RWPE2 (cell line): Measurements from ENCODE around the gene SLC1A4.
"Not testable (repeated sequence)": the region's sequence is repeated elsewhere in the genome, so short reads cannot be mapped to it uniquely, and the experiment has no call there.

Source experiments
- ATAC-seq: fragments of 200-7000 bp; cut with Tn5 transposase; 3 replicates; pipeline ENCODE4 v1.9.1; 2021; ENCODE audit warnings: low read depth
- DNase-seq: peaks from one replicate; pipeline ENCODE4 v3.0.0-alpha.2; 2020; ENCODE audit warnings: low spot score
- H3K27ac ChIP-seq: fragments of 450-650 bp; 2 replicates; pipeline ENCODE4 v1.5.1; 2017; ENCODE audit warnings: mild to moderate bottlenecking; ENCODE audit not compliant: poor library complexity, severe bottlenecking
- H3K27me3 ChIP-seq: fragments of 250-450 bp; sonication (Bioruptor Pico); 2 replicates; pipeline ENCODE4 v1.5.1; 2021; ENCODE audit warnings: mild to moderate bottlenecking, moderate library complexity; ENCODE audit not compliant: insufficient read depth, poor library complexity, severe bottlenecking
- H3K36me3 ChIP-seq: fragments of 250-450 bp; sonication (Bioruptor Pico); 2 replicates; pipeline ENCODE4 v1.5.1; 2020; ENCODE audit warnings: low read depth, mild to moderate bottlenecking, moderate library complexity
- H3K4me1 ChIP-seq: fragments of 250-450 bp; sonication (Bioruptor Pico); 2 replicates; pipeline ENCODE4 v1.5.1; 2021; ENCODE audit warnings: mild to moderate bottlenecking, moderate library complexity; ENCODE audit not compliant: insufficient read depth, poor library complexity, severe bottlenecking
- H3K4me3 ChIP-seq: fragments of 250-450 bp; sonication (Bioruptor Pico); 2 replicates; pipeline ENCODE4 v1.5.1; 2021; ENCODE audit warnings: mild to moderate bottlenecking, moderate library complexity; ENCODE audit not compliant: severe bottlenecking
- H3K9me3 ChIP-seq: fragments of 250-450 bp; sonication (Bioruptor Pico); 2 replicates; pipeline ENCODE4 v1.5.1; 2021; ENCODE audit warnings: mild to moderate bottlenecking, moderate library complexity; ENCODE audit not compliant: severe bottlenecking
- TF ChIP-seq, protein P1 (sequence below): fragments of 450-650 bp; IDR thresholded peaks from one replicate; pipeline ENCODE4 v1.5.1; 2017; ENCODE audit warnings: mild to moderate bottlenecking, moderate library complexity; ENCODE audit not compliant: poor library complexity, severe bottlenecking

Gene SLC1A4

GRCh38 chr2:64960819-64961218 lies 28.4 kb upstream of the SLC1A4 start:
- ATAC-seq (no peak), DNase-seq (no peak)
- TF ChIP-seq, protein P1, sequence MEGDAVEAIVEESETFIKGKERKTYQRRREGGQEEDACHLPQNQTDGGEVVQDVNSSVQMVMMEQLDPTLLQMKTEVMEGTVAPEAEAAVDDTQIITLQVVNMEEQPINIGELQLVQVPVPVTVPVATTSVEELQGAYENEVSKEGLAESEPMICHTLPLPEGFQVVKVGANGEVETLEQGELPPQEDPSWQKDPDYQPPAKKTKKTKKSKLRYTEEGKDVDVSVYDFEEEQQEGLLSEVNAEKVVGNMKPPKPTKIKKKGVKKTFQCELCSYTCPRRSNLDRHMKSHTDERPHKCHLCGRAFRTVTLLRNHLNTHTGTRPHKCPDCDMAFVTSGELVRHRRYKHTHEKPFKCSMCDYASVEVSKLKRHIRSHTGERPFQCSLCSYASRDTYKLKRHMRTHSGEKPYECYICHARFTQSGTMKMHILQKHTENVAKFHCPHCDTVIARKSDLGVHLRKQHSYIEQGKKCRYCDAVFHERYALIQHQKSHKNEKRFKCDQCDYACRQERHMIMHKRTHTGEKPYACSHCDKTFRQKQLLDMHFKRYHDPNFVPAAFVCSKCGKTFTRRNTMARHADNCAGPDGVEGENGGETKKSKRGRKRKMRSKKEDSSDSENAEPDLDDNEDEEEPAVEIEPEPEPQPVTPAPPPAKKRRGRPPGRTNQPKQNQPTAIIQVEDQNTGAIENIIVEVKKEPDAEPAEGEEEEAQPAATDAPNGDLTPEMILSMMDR, result no peak
- no peaks in the 10 kb centered on the region for H3K9me3 ChIP-seq
- H3K4me3 ChIP-seq, result no peak overlapping the region
- peaks cover 10% of the 10 kb centered on the region for H3K4me1 ChIP-seq
- H3K27me3 ChIP-seq, result no peaks in the 10 kb centered on the region
- no peak overlapping the region for H3K27ac ChIP-seq
- H3K36me3 ChIP-seq, result no peaks in the 10 kb centered on the region

DNA sequence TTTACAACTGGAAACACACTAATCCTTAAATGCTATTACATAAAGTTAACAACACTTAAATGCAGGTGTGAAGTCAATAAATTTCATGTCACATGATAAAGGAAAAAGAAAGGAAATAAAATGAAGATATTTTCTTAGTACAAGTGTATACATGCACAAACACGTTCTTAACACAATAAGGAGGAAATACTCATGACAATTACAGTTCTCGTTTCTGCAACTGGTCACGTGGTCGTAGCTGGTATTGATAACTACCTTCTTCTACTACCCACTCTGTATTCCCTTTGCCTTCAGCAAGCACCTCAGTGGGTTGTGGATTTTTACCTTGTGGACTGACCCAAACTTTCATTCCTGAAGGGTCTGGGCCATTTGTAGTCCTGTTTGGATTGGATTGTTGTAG lies 26.1 kb upstream of the SLC1A4 start:
- H3K27ac ChIP-seq, H3K4me3 ChIP-seq, H3K36me3 ChIP-seq, H3K4me1 ChIP-seq, DNase-seq, ATAC-seq, H3K9me3 ChIP-seq, H3K27me3 ChIP-seq: not testable (repeated sequence)

DNA sequence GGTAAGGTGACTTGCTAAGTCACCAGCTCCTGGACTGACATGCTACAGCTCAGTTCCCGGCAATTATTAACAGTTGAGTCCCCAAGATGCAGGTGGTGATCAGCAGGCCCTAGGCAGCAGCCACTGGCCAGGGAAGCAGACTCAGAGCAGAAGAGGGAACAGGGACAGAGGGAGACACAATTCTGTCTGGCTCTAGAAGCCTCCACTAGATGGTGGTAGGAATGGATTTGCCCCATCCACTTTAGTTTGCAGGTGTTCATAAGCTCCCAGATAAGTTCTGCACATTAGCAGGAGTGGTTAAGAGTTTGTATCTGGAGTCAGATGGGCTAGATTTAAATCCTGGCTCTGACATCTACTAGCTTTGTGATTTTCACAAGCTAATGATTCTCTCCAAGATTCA lies 25.5 kb upstream of the SLC1A4 start:
- Histone ChIP-seq H3K9me3 (no peaks in the 10 kb centered on the region), H3K27ac (no peak overlapping the region), H3K27me3 (no peaks in the 10 kb centered on the region), H3K4me3 (no peak overlapping the region), H3K36me3 (no peaks in the 10 kb centered on the region), H3K4me1 (peaks cover 10% of the 10 kb centered on the region)
- ATAC-seq, result no peak
- DNase-seq, result no peak
- TF ChIP-seq, protein P1, result no peak

DNA sequence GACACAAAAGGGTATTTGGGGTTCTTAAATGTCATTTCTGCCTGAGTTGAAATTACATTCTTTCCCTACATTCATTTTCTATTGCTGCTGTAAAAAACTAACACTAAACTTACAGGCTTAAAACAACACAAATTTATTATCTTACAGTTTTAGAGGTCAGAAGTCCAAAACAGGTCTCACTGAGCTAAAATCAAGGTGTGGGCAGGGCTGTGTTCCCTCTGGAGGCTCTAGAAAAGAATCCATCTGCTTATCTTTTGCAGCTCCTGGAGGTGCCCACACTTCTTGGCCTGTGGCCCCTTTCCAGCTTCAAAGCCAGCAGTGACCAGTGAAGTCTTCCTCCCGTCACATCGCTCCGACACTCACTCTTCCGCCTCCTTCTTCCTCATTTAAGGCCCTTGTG lies 23.2 kb upstream of the SLC1A4 start:
- Histone ChIP-seq H3K4me1 (peaks cover 10% of the 10 kb centered on the region), H3K9me3 (no peaks in the 10 kb centered on the region), H3K4me3 (no peak overlapping the region), H3K27ac (no peak overlapping the region), H3K36me3 (no peaks in the 10 kb centered on the region), H3K27me3 (no peaks in the 10 kb centered on the region)
- DNase-seq (no peak), ATAC-seq (no peak)
- TF ChIP-seq, protein P1, result no peak

GRCh38 chr2:64966839-64967238 lies 22.4 kb upstream of the SLC1A4 start:
- TF ChIP-seq, protein P1, result no peak
- Histone ChIP-seq H3K27ac (no peak overlapping the region), H3K9me3 (no peaks in the 10 kb centered on the region), H3K4me3 (no peak overlapping the region), H3K4me1 (peaks cover 10% of the 10 kb centered on the region), H3K36me3 (no peaks in the 10 kb centered on the region), H3K27me3 (no peaks in the 10 kb centered on the region)
- DNase-seq, result no peak
- ATAC-seq, result no peak
